DND-41 (cell line): ENCODE results near the gene LRRC75B.

Experiments
- ATAC-seq: fragments of 200-7000 bp; cut with Tn5 transposase; 3 replicates; pipeline ENCODE4 v1.9.1; 2021; ENCODE audit warnings: low read depth; ENCODE audit not compliant: insufficient read depth
- DNase-seq: peaks from one replicate; pipeline ENCODE4 v3.0.0-alpha.2; 2020
- H2AFZ ChIP-seq: 2 replicates; pipeline ENCODE4 v1.6.0; 2012; ENCODE audit warnings: low read depth, low read length
- H3K27ac ChIP-seq: 2 replicates; pipeline ENCODE4 v1.5.1; 2012; ENCODE audit warnings: low read length, inconsistent platforms
- H3K27me3 ChIP-seq: fragments of 200-600 bp; sonication (generic); 2 replicates; pipeline ENCODE4 v1.6.0; 2012; ENCODE audit warnings: low read length, mild to moderate bottlenecking, inconsistent platforms; ENCODE audit not compliant: insufficient read depth, poor library complexity
- H3K36me3 ChIP-seq: 2 replicates; pipeline ENCODE4 v1.5.1; 2012; ENCODE audit warnings: low read length, inconsistent platforms; ENCODE audit not compliant: insufficient read depth
- H3K4me1 ChIP-seq: 2 replicates; pipeline ENCODE4 v1.5.1; 2012; ENCODE audit warnings: mild to moderate bottlenecking, low read length; ENCODE audit not compliant: insufficient read depth
- H3K4me2 ChIP-seq: 2 replicates; pipeline ENCODE4 v1.6.0; 2012; ENCODE audit warnings: mild to moderate bottlenecking, moderate library complexity, low read length, inconsistent platforms; ENCODE audit not compliant: insufficient read depth
- H3K4me3 ChIP-seq, 2 experiments: fragments of 200-600 bp in 1 of 2; shearing (Covaris generic) in 1 of 2; 2 replicates each; pipeline ENCODE4 v1.5.1; 2012 to 2016; ENCODE audit warnings: inconsistent platforms in 2 of 2, low read length in 2 of 2, mild to moderate bottlenecking in 2 of 2, low read depth in 1 of 2, moderate library complexity in 1 of 2
- H3K79me2 ChIP-seq: 2 replicates; pipeline ENCODE4 v1.6.0; 2012; ENCODE audit warnings: low read length, inconsistent platforms; ENCODE audit not compliant: insufficient read depth
- H3K9ac ChIP-seq: 2 replicates; pipeline ENCODE4 v1.6.0; 2012; ENCODE audit warnings: low read depth, mild to moderate bottlenecking, inconsistent platforms, low read length, moderate library complexity
- H3K9me3 ChIP-seq: 2 replicates; pipeline ENCODE4 v1.5.1; 2012; ENCODE audit warnings: low read length, moderate library complexity, mild to moderate bottlenecking, inconsistent platforms; ENCODE audit not compliant: insufficient read depth, severe bottlenecking
- H4K20me1 ChIP-seq: 2 replicates; pipeline ENCODE4 v1.6.0; 2012; ENCODE audit warnings: low read length; ENCODE audit not compliant: insufficient read depth
- CTCF ChIP-seq: IDR thresholded peaks from 2 replicates; pipeline ENCODE4 v1.5.1; 2012; ENCODE audit warnings: borderline replicate concordance, low read length, moderate library complexity, mild to moderate bottlenecking; ENCODE audit not compliant: poor library complexity, severe bottlenecking; ENCODE audit errors: extremely low read depth
- EZH2 ChIP-seq: IDR thresholded peaks from 3 replicates; pipeline ENCODE4 v1.6.1; 2012; ENCODE audit warnings: borderline replicate concordance, low read depth, mild to moderate bottlenecking, moderate library complexity, low read length, inconsistent platforms; ENCODE audit not compliant: severe bottlenecking

Gene LRRC75B

GRCh38 chr22:24578355-24579257 lies 14.3 kb downstream of the LRRC75B start:
- H3K36me3 ChIP-seq: peaks cover 25% of the 10 kb centered on the region
- no peak overlapping the region for H2AFZ ChIP-seq
- H3K4me2 ChIP-seq: no peak overlapping the region
- no peaks in the 10 kb centered on the region for H3K27me3 ChIP-seq
- no peaks in the 10 kb centered on the region for H3K79me2 ChIP-seq
- H3K27ac ChIP-seq: no peak overlapping the region
- no peak for ATAC-seq
- no peaks in the 10 kb centered on the region for H3K9me3 ChIP-seq
- H3K9ac ChIP-seq: no peak overlapping the region
- H3K4me1 ChIP-seq: no peaks in the 10 kb centered on the region
- H3K4me3 ChIP-seq: no peak overlapping the region
- H4K20me1 ChIP-seq: no peaks in the 10 kb centered on the region
- TF ChIP-seq CTCF (no peak), EZH2 (no peak)
- DNase-seq: no peak

- Histone ChIP-seq H3K4me1 (no peaks in the 10 kb centered on the region), H3K36me3 (peaks cover 43% of the 10 kb centered on the region), H3K27me3 (no peaks in the 10 kb centered on the region), H3K4me2 (no peak overlapping the region), H3K4me3 (no peak overlapping the region), H4K20me1 (no peaks in the 10 kb centered on the region; the same call in 1 of the 2 replicates), H3K9me3 (no peaks in the 10 kb centered on the region), H3K27ac (no peak overlapping the region), H3K9ac (no peak overlapping the region), H3K79me2 (no peaks in the 10 kb centered on the region), H2AFZ (no peak overlapping the region)
- no peak for TF ChIP-seq CTCF
- no peak for TF ChIP-seq EZH2
- ATAC-seq (no peak), DNase-seq (no peak)
These were observed 16.1 kb downstream of the LRRC75B start for GRCh38 chr22:24576778-24577177.

GRCh38 chr22:24571266-24571665 lies 21.6 kb downstream of the LRRC75B start:
- DNase-seq (no peak), ATAC-seq (no peak)
- no peaks in the 10 kb centered on the region for H3K27me3 ChIP-seq
- H2AFZ ChIP-seq: no peak overlapping the region
- peaks cover 34% of the 10 kb centered on the region for H3K79me2 ChIP-seq
- no peaks in the 10 kb centered on the region for H3K9me3 ChIP-seq
- H3K4me1 ChIP-seq: no peaks in the 10 kb centered on the region
- no peak for TF ChIP-seq CTCF
- no peak overlapping the region for H3K4me3 ChIP-seq
- peaks cover 84% of the 10 kb centered on the region for H3K36me3 ChIP-seq
- H3K9ac ChIP-seq: no peak overlapping the region
- peaks cover 36% of the 10 kb centered on the region for H4K20me1 ChIP-seq
- H3K27ac ChIP-seq: no peak overlapping the region
- no peak overlapping the region for H3K4me2 ChIP-seq
